Endothelial cell of umbilical vein (primary cell): Measurements from ENCODE around the gene C20orf173. TPM values are rescaled to one million over a fixed set of nuclear protein-coding genes. Genes with fewer than 3 reads are reported as not detected.

ENCODE experiments used
- BruUV-seq: library from RNA; stranded (reverse); fragments of 400-500 nt; replicated peaks from 2 replicates; lab custom pipeline; 2021; lab: Mats Ljungman, UMichigan
- CTCF ChIA-PET: fragments of 300-600, 350-600 bp; sonication (Branson Sonifier 250); formaldehyde crosslinking; loops from one replicate; lab custom pipeline; 2021; ENCODE audit warnings: antibody characterized with exemption, inconsistent platforms; lab: Charles Lee
- POLR2A ChIA-PET: fragments of 300-600, 350-600 bp; sonication (Branson Sonifier 250); formaldehyde crosslinking; loops from one replicate; lab custom pipeline; 2021; ENCODE audit warnings: antibody characterized with exemption, inconsistent platforms; lab: Charles Lee
- DNase-seq: peaks from one replicate; pipeline ENCODE4 v3.0.0-alpha.2; 2011; ENCODE audit warnings: low read depth, low spot score
- FAIRE-seq: peaks from 2 replicates; lab custom pipeline; 2011; peaks lifted over from hg19 to GRCh38; lab: Jason Lieb, UNC
- H2AFZ ChIP-seq: 2 replicates; pipeline ENCODE4 v1.6.0; 2012; ENCODE audit warnings: low read depth, low read length, control low read depth, inconsistent platforms
- H3K27ac ChIP-seq: 2 replicates; pipeline ENCODE4 v1.5.1; 2011; ENCODE audit warnings: low read depth, mild to moderate bottlenecking, control low read depth, low read length, moderate library complexity; ENCODE audit not compliant: insufficient read depth
- H3K27me3 ChIP-seq, 2 experiments: 2 replicates each; pipeline versions ENCODE4 v1.6.0 to v1.6.1; 2011; ENCODE audit warnings: low read length in 2 of 2, mixed read lengths in 1 of 2; ENCODE audit not compliant: control insufficient read depth in 2 of 2, insufficient read depth in 2 of 2
- H3K36me3 ChIP-seq, 2 experiments: 2 replicates in 1 of 2; 3 replicates in 1 of 2; pipeline ENCODE4 v1.5.1; 2011; ENCODE audit warnings: low read length in 2 of 2, mild to moderate bottlenecking in 1 of 2, moderate library complexity in 1 of 2; ENCODE audit not compliant: control insufficient read depth in 2 of 2, insufficient read depth in 2 of 2; ENCODE audit errors: extremely low read depth in 1 of 2
- H3K4me1 ChIP-seq: 3 replicates; pipeline ENCODE4 v1.5.1; 2011; ENCODE audit warnings: mild to moderate bottlenecking, low read length; ENCODE audit not compliant: control insufficient read depth, insufficient read depth; ENCODE audit errors: extremely low read depth
- H3K4me2 ChIP-seq: 2 replicates; pipeline ENCODE4 v1.6.1; 2011; ENCODE audit warnings: low read length, control low read depth, mixed read lengths; ENCODE audit not compliant: insufficient read depth
- H3K4me3 ChIP-seq, 3 experiments: fragments of 200-600 bp in 1 of 3; sonication (generic), shearing (Covaris generic) in 1 of 3; replicated peaks in 1 of 3; 2 replicates each; pipeline ENCODE4 v1.5.1; 2011 to 2016; ENCODE audit warnings: control low read depth in 3 of 3, low read length in 3 of 3, mild to moderate bottlenecking in 2 of 3, inconsistent platforms in 1 of 3, low read depth in 1 of 3, moderate library complexity in 1 of 3; ENCODE audit not compliant: insufficient read depth in 1 of 3
- H3K79me2 ChIP-seq: 2 replicates; pipeline ENCODE4 v1.6.0; 2012; ENCODE audit warnings: low read length, inconsistent platforms; ENCODE audit not compliant: control insufficient read depth, insufficient read depth
- H3K9ac ChIP-seq: replicated peaks from 2 replicates; pipeline ENCODE3; 2011; ENCODE audit warnings: low read length, control low read depth; ENCODE audit not compliant: insufficient read depth; ENCODE audit errors: extremely low read depth
- H3K9me1 ChIP-seq: replicated peaks from 3 replicates; pipeline ENCODE4 v1.6.0; 2011; ENCODE audit warnings: mild to moderate bottlenecking, low read length; ENCODE audit not compliant: control insufficient read depth, insufficient read depth; ENCODE audit errors: extremely low read depth
- H3K9me3 ChIP-seq: replicated peaks from 2 replicates; pipeline ENCODE4 v1.5.1; 2012; ENCODE audit warnings: low read length, inconsistent platforms; ENCODE audit not compliant: control insufficient read depth, insufficient read depth
- H4K20me1 ChIP-seq: replicated peaks from 2 replicates; pipeline ENCODE3; 2011; ENCODE audit warnings: mild to moderate bottlenecking, low read length; ENCODE audit not compliant: control insufficient read depth, insufficient read depth; ENCODE audit errors: extremely low read depth
- EZH2 ChIP-seq: IDR thresholded peaks from 2 replicates; pipeline ENCODE4 v1.6.1; 2012; ENCODE audit warnings: borderline replicate concordance, low read depth, mild to moderate bottlenecking, moderate library complexity, low read length, inconsistent platforms; ENCODE audit not compliant: severe bottlenecking
- FOS ChIP-seq: IDR thresholded peaks from 2 replicates; pipeline ENCODE4 v1.6.1; 2011; ENCODE audit warnings: mild to moderate bottlenecking, low read length, moderate library complexity, borderline replicate concordance; ENCODE audit not compliant: insufficient read depth
- GATA2 ChIP-seq: IDR thresholded peaks from 2 replicates; pipeline ENCODE4 v1.7.0; 2011; ENCODE audit warnings: low read depth, mild to moderate bottlenecking, moderate library complexity, mixed read lengths, low read length; ENCODE audit not compliant: insufficient read length, insufficient read depth
- JUN ChIP-seq: IDR thresholded peaks from 2 replicates; pipeline ENCODE4 v1.6.1; 2011; ENCODE audit warnings: borderline replicate concordance, low read depth; ENCODE audit not compliant: insufficient read length, insufficient read depth
- MYC ChIP-seq: IDR thresholded peaks from one replicate; pipeline ENCODE4 v1.6.1; 2011; ENCODE audit warnings: mild to moderate bottlenecking, low read depth, low read length
- POLR2A ChIP-seq: IDR thresholded peaks from 2 replicates; pipeline ENCODE4 v1.6.1; 2012; ENCODE audit warnings: low read depth, mild to moderate bottlenecking, control low read depth, low read length
- POLR2AphosphoS5 ChIP-seq: IDR thresholded peaks from 2 replicates; pipeline ENCODE4 v1.6.1; 2012; ENCODE audit warnings: low read depth, mild to moderate bottlenecking, control low read depth, low read length, moderate library complexity; ENCODE audit not compliant: insufficient read depth
- dilution Hi-C: fragments of 300-500 bp; cut with MboI; formaldehyde crosslinking; loops from one replicate; pipeline ENCODE4 v1.15.0; 2019; ENCODE audit warnings: low sequenced_read_pairs; ENCODE audit not compliant: extremely low pct_ligation_motif_present
- intact Hi-C: fragments of 100-400 bp; cut with micrococcal nuclease; formaldehyde crosslinking; loops from one replicate; pipeline ENCODE4 v1.10.0; 2022
- polyA plus RNA-seq, 4 experiments: library from polyadenylated mRNA; depleted of rRNA in 3 of 4; stranded (reverse) in 3 of 4; unstranded in 1 of 4; fragments of >200 nt; gene quantifications; 2 replicates each; pipeline versions ENCODE4 v1.2.1 to v1.2.3, GENCODE V29; 2011 to 2012; ENCODE audit warnings: missing spikeins in 1 of 4
- total RNA-seq: library from RNA; stranded (reverse); gene quantifications from 2 replicates; pipeline ENCODE4 v1.2.3, GENCODE V29; 2021
- TF ChIP-seq, protein P1 (sequence below), 2 donors: IDR thresholded peaks; 1 replicate in 1 of 2; 2 replicates in 1 of 2; pipeline ENCODE4 v1.5.1; 2011; ENCODE audit warnings: low read length in 2 of 2, mild to moderate bottlenecking in 2 of 2, moderate library complexity in 2 of 2, control low read depth in 1 of 2, inconsistent platforms in 1 of 2, low read depth in 1 of 2; ENCODE audit not compliant: insufficient read depth in 1 of 2; ENCODE audit errors: extremely low read depth in 1 of 2
- TF ChIP-seq, protein P2 (sequence below): IDR thresholded peaks from 2 replicates; pipeline ENCODE4 v1.6.1; 2011; ENCODE audit not compliant: insufficient read depth, insufficient read length

Gene C20orf173
- total and polyA plus RNA-seq, 2 donors (not counting 3 experiments of a cell fraction or from before 2014, with no cell fraction given): not detected

DNA sequence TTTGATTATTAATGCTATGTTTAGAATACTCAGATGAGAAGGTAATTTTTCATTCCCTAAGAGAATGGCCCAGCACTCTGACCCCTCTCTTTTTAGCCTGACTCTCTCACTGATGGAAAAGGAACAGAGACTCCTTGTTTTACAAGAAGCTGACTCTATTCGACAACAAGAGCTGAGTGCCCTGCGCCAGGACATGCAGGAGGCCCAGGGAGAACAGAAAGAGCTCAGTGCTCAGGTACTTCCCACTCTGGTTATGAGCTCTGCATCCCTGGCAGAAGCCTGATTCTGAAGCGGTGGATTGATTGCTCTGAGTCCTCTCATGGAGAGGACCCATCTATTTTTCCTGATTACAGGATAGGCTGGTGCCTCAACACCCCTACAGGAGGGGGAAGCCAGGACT lies 33.0 kb downstream of the C20orf173 start:
- TF ChIP-seq EZH2 (no peak), JUN (no peak), GATA2 (no peak), MYC (no peak), POLR2AphosphoS5 (no peak), POLR2A (no peak), FOS (no peak)
- TF ChIP-seq, protein P1, sequence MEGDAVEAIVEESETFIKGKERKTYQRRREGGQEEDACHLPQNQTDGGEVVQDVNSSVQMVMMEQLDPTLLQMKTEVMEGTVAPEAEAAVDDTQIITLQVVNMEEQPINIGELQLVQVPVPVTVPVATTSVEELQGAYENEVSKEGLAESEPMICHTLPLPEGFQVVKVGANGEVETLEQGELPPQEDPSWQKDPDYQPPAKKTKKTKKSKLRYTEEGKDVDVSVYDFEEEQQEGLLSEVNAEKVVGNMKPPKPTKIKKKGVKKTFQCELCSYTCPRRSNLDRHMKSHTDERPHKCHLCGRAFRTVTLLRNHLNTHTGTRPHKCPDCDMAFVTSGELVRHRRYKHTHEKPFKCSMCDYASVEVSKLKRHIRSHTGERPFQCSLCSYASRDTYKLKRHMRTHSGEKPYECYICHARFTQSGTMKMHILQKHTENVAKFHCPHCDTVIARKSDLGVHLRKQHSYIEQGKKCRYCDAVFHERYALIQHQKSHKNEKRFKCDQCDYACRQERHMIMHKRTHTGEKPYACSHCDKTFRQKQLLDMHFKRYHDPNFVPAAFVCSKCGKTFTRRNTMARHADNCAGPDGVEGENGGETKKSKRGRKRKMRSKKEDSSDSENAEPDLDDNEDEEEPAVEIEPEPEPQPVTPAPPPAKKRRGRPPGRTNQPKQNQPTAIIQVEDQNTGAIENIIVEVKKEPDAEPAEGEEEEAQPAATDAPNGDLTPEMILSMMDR (IDR thresholded peaks at IDR 0.05; ENCODE audit: extremely low read depth in 1 of 2, insufficient read depth in 1 of 2, low read depth in 1 of 2, low read length in 2 of 2): no peak
- TF ChIP-seq, protein P2, sequence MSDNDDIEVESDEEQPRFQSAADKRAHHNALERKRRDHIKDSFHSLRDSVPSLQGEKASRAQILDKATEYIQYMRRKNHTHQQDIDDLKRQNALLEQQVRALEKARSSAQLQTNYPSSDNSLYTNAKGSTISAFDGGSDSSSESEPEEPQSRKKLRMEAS: no peak
- H4K20me1 ChIP-seq: no peaks in the 10 kb centered on the region
- H2AFZ ChIP-seq: no peak overlapping the region
- dilution Hi-C loops (no loop called here), intact Hi-C loops (no loop called here)
- H3K27me3 ChIP-seq: no peaks in the 10 kb centered on the region
- no peaks in the 10 kb centered on the region for H3K79me2 ChIP-seq
- H3K36me3 ChIP-seq: peaks cover 10 to 35% of the 10 kb centered on the region in 2 experiments
- POLR2A ChIA-PET: no interaction called here
- no peak for FAIRE-seq
- H3K27ac ChIP-seq: no peak overlapping the region
- H3K4me3 ChIP-seq: no peak overlapping the region
- no peak overlapping the region for H3K4me2 ChIP-seq
- no peak overlapping the region for H3K9ac ChIP-seq
- no peaks in the 10 kb centered on the region for H3K9me3 ChIP-seq
- H3K9me1 ChIP-seq: no peaks in the 10 kb centered on the region
- no TSS peak for BruUV-seq
- CTCF ChIA-PET: interaction anchor here (0.6 to 1.4 kb wide), 4 partner anchors 8 to 112 kb away, joined by 3 read pairs; no protein-coding TSS in a partner anchor
- no peaks in the 10 kb centered on the region for H3K4me1 ChIP-seq
- no peak for DNase-seq
